SK-N-SH (cell line): ENCODE results near the gene TNPO2. TPM values are rescaled to one million over a fixed set of nuclear protein-coding genes. Genes with fewer than 3 reads are reported as not detected.

ENCODE experiments used
- CTCF ChIA-PET: fragments of 300-600, 350-600 bp; formaldehyde crosslinking; extraction: SDS; loops from one replicate; lab custom pipeline; 2021; lab: Yijun Ruan, JAX
- POLR2A ChIA-PET: fragments of 350-600 bp; sonication (Branson Sonifier 250); formaldehyde crosslinking; extraction: SDS; loops from one replicate; lab custom pipeline; 2020; ENCODE audit warnings: antibody characterized with exemption, inconsistent platforms; lab: Yijun Ruan, JAX
- DNase-seq: peaks from one replicate; pipeline ENCODE4 v3.0.0; 2012
- H2AFZ ChIP-seq: fragments of 200-600 bp; sonication (generic); 2 replicates; pipeline ENCODE4 v1.8.1; 2016; ENCODE audit warnings: antibody characterized with exemption, mild to moderate bottlenecking, low read depth
- H3F3A ChIP-seq: fragments of 200-600 bp; sonication (generic); replicated peaks from 2 replicates; pipeline ENCODE3; 2016; ENCODE audit warnings: antibody characterized with exemption, mild to moderate bottlenecking; ENCODE audit not compliant: insufficient read depth
- H3K27ac ChIP-seq, 2 experiments: fragments of 200-500 bp in 1 of 2; fragments of 200-600 bp in 1 of 2; sonication (Bioruptor generic) in 1 of 2; sonication (generic), shearing (Covaris generic) in 1 of 2; 2 replicates each; pipeline versions ENCODE4 v1.5.1 to v1.6.1; 2014 to 2016; ENCODE audit warnings: low read depth in 2 of 2, inconsistent platforms in 1 of 2, low read length in 1 of 2, mild to moderate bottlenecking in 1 of 2, mixed read lengths in 1 of 2
- H3K27me3 ChIP-seq: fragments of 200-600 bp; sonication (generic), shearing (Covaris generic); 2 replicates; pipeline ENCODE4 v1.6.1; 2016; ENCODE audit warnings: mixed run types; ENCODE audit not compliant: insufficient read depth
- H3K36me3 ChIP-seq, 2 experiments: fragments of 200-500 bp in 1 of 2; fragments of 200-600 bp in 1 of 2; sonication (Bioruptor generic) in 1 of 2; sonication (generic) in 1 of 2; replicated peaks in 1 of 2; 2 replicates each; pipeline versions ENCODE3 to v1.5.1; 2014 to 2016; ENCODE audit warnings: low read length in 1 of 2, mild to moderate bottlenecking in 1 of 2; ENCODE audit not compliant: insufficient read depth in 2 of 2, control insufficient read depth in 1 of 2
- H3K4me1 ChIP-seq, 2 experiments: fragments of 200-500 bp in 1 of 2; fragments of 200-600 bp in 1 of 2; sonication (Bioruptor generic) in 1 of 2; sonication (generic), shearing (Covaris generic) in 1 of 2; 2 replicates each; pipeline versions ENCODE4 v1.5.1 to v1.6.1; 2014 to 2016; ENCODE audit warnings: low read depth in 1 of 2, low read length in 1 of 2, mixed run types in 1 of 2; ENCODE audit not compliant: insufficient read depth in 2 of 2, control insufficient read depth in 1 of 2
- H3K4me2 ChIP-seq: fragments of 200-600 bp; sonication (generic), shearing (Covaris generic); 2 replicates; pipeline ENCODE4 v1.6.1; 2017; ENCODE audit warnings: mixed run types
- H3K4me3 ChIP-seq, 2 experiments: fragments of 200-500 bp in 1 of 2; fragments of 200-600 bp in 1 of 2; sonication (Bioruptor generic) in 1 of 2; sonication (generic), shearing (Covaris generic) in 1 of 2; 2 replicates each; pipeline versions ENCODE4 v1.5.1 to v1.8.1; 2014 to 2016; ENCODE audit warnings: low read depth in 2 of 2, inconsistent platforms in 1 of 2, low read length in 1 of 2, mild to moderate bottlenecking in 1 of 2, mixed read lengths in 1 of 2, moderate library complexity in 1 of 2
- H3K79me2 ChIP-seq: fragments of 200-600 bp; sonication (generic); 2 replicates; pipeline ENCODE4 v1.8.1; 2017; ENCODE audit warnings: mild to moderate bottlenecking; ENCODE audit not compliant: insufficient read depth
- H3K9ac ChIP-seq: fragments of 200-600 bp; sonication (generic); 2 replicates; pipeline ENCODE4 v1.6.1; 2017; ENCODE audit warnings: mixed run types
- H3K9me2 ChIP-seq: fragments of 200-600 bp; sonication (generic); 2 replicates; pipeline ENCODE4 v1.6.1; 2017; ENCODE audit warnings: mixed run types
- H3K9me3 ChIP-seq: fragments of 200-600 bp; sonication (generic); 2 replicates; pipeline ENCODE4 v1.6.1; 2017; ENCODE audit warnings: mixed run types, mild to moderate bottlenecking, moderate library complexity
- H4K20me1 ChIP-seq: fragments of 200-600 bp; sonication (generic); 2 replicates; pipeline ENCODE4 v1.6.1; 2017; ENCODE audit warnings: mild to moderate bottlenecking, mixed run types; ENCODE audit not compliant: insufficient read depth
- CHD2 ChIP-seq: fragments of 150-350 bp; IDR thresholded peaks from 2 replicates; pipeline ENCODE4 v1.6.1; 2018; ENCODE audit warnings: low read length; ENCODE audit not compliant: partially characterized antibody
- CTCF ChIP-seq: fragments of 200-600 bp; sonication (generic); IDR thresholded peaks from 2 replicates; pipeline ENCODE4 v1.6.1; 2017; ENCODE audit warnings: antibody characterized with exemption, mild to moderate bottlenecking, moderate library complexity
- FOSL2 ChIP-seq: IDR thresholded peaks from 2 replicates; pipeline ENCODE4 v1.4.0; 2012; ENCODE audit warnings: low read depth, mild to moderate bottlenecking, moderate library complexity, borderline replicate concordance
- MXI1 ChIP-seq: IDR thresholded peaks from 2 replicates; pipeline ENCODE4 v1.6.1; 2012; ENCODE audit warnings: mild to moderate bottlenecking, low read depth, low read length, improper control_type of control experiment
- NFIC ChIP-seq: IDR thresholded peaks from 2 replicates; pipeline ENCODE4 v1.4.0; 2012; ENCODE audit warnings: borderline replicate concordance
- PBX3 ChIP-seq: IDR thresholded peaks from 2 replicates; pipeline ENCODE4; 2012
- RAD21 ChIP-seq: IDR thresholded peaks from 2 replicates; pipeline ENCODE4 v1.6.1; 2012; ENCODE audit warnings: mild to moderate bottlenecking, low read length
- SIN3A ChIP-seq: IDR thresholded peaks from 2 replicates; pipeline ENCODE4 v1.6.1; 2012; ENCODE audit warnings: low read depth, mild to moderate bottlenecking, low read length, moderate library complexity, borderline replicate concordance
- TAF1 ChIP-seq: IDR thresholded peaks from 2 replicates; pipeline ENCODE4 v1.6.1; 2012; ENCODE audit warnings: low read depth, mild to moderate bottlenecking, low read length, moderate library complexity, borderline replicate concordance
- TCF12 ChIP-seq: IDR thresholded peaks from 2 replicates; pipeline ENCODE4 v1.4.0; 2012
- TEAD4 ChIP-seq: IDR thresholded peaks from 2 replicates; pipeline ENCODE4 v1.4.0; 2012; ENCODE audit warnings: mild to moderate bottlenecking, borderline replicate concordance; ENCODE audit not compliant: insufficient read depth
- USF2 ChIP-seq: fragments of 150-350 bp; IDR thresholded peaks from 2 replicates; pipeline ENCODE4 v1.6.1; 2017; ENCODE audit warnings: antibody characterized with exemption, low read length, low read depth, borderline replicate concordance
- YY1 ChIP-seq: IDR thresholded peaks from 2 replicates; pipeline ENCODE4 v1.4.0; 2012; ENCODE audit warnings: low read depth, mild to moderate bottlenecking
- ZBTB33 ChIP-seq: IDR thresholded peaks from 2 replicates; pipeline ENCODE4 v1.4.0; 2012; ENCODE audit warnings: low read depth, borderline replicate concordance
- WGBS: methylation state at CpG from one replicate; pipeline ENCODE4 v1.1.6; 2017; ENCODE audit warnings: low lambda C conversion rate; 5-methylcytosine and 5-hydroxymethylcytosine counted together
- polyA plus RNA-seq, 3 experiments: library from polyadenylated mRNA; depleted of rRNA; stranded (reverse); fragments of >200 nt; gene quantifications; 2 replicates each; pipeline ENCODE4 v1.2.3, GENCODE V29; 2012
- TF ChIP-seq, protein P1 (sequence below): IDR thresholded peaks from 2 replicates; pipeline ENCODE4 v1.4.0; 2012; ENCODE audit warnings: low read depth, borderline replicate concordance

TNPO2 gene
- polyA plus RNA-seq, 1 of the 3 experiments (the other 2 are of a cell fraction) = 82.4 TPM

- no peak overlapping the region for H3K27ac ChIP-seq
- no peaks in the 10 kb centered on the region for H4K20me1 ChIP-seq
- no peaks in the 10 kb centered on the region for H3K9me2 ChIP-seq
- CTCF ChIA-PET = interaction anchor here (1.3 to 23.9 kb wide), 3 partner anchors 10 to 95 kb away, joined by 4 to 273 read pairs (median 9); no protein-coding TSS in a partner anchor
- no peak overlapping the region for H2AFZ ChIP-seq
- H3F3A ChIP-seq = no peaks in the 10 kb centered on the region
- no peak overlapping the region for H3K4me2 ChIP-seq
- H3K27me3 ChIP-seq = peaks cover 40% of the 10 kb centered on the region
- peaks cover 0 to 8% of the 10 kb centered on the region in 2 experiments for H3K4me1 ChIP-seq
- no peak overlapping the region for H3K4me3 ChIP-seq
- POLR2A ChIA-PET = interaction anchor here (0.6 to 1.6 kb wide), 2 partner anchors 22 to 1308 kb away, joined by 5 to 6 read pairs; no protein-coding TSS in a partner anchor
- H3K9ac ChIP-seq = no peak overlapping the region
- peaks cover 0 to 9% of the 10 kb centered on the region in 2 experiments for H3K36me3 ChIP-seq
- H3K79me2 ChIP-seq = no peaks in the 10 kb centered on the region
- H3K9me3 ChIP-seq = no peaks in the 10 kb centered on the region
- peak; percentile 28 for DNase-seq
- no peak for TF ChIP-seq MXI1
- TF ChIP-seq USF2 = no peak
- no peak for TF ChIP-seq NFIC
- TF ChIP-seq TCF12 = no peak
- TF ChIP-seq FOSL2 = no peak
- 58% methylated on average over 9 of the region's 9 CpGs for WGBS
These were observed 27.1 kb upstream of the TNPO2 start for GRCh38 chr19:12750851-12751250.

GRCh38 chr19:12749938-12750521, 26.3 kb upstream of the TNPO2 start:
- 19% methylated on average over 11 of the region's 24 CpGs for WGBS
- peak; percentile 54 for DNase-seq
- Histone ChIP-seq H3K79me2 (no peaks in the 10 kb centered on the region), H3K4me2 (peak overlapping the region; percentile 45; the same call in 1 of the 2 replicates), H3K9me2 (no peaks in the 10 kb centered on the region), H4K20me1 (no peaks in the 10 kb centered on the region), H3F3A (no peaks in the 10 kb centered on the region), H3K9ac (no peak overlapping the region), H3K27ac (no peak overlapping the region), H3K4me1 (peaks cover 0 to 8% of the 10 kb centered on the region in 2 experiments), H3K36me3 (peaks cover 0 to 15% of the 10 kb centered on the region in 2 experiments), H3K4me3 (no peak overlapping the region; a peak in 1 of 4 replicates), H2AFZ (0 out of 2 replicates have a peak overlapping the region, but pooled peaks have one; percentile 38)
- POLR2A ChIA-PET = interaction anchor here (0.6 to 1.6 kb wide), 3 partner anchors 13 to 43 kb away, joined by 3 to 5 read pairs (median 3); partner anchors contain the start of gene GET3
- TF ChIP-seq NFIC (no peak), RAD21 (no peak), CHD2 (no peak), MXI1 (no peak), TEAD4 (no peak), CTCF (no peak), TAF1 (no peak), PBX3 (no peak), FOSL2 (no peak), YY1 (no peak), ZBTB33 (no peak), SIN3A (no peak)
- TF ChIP-seq, protein P1, sequence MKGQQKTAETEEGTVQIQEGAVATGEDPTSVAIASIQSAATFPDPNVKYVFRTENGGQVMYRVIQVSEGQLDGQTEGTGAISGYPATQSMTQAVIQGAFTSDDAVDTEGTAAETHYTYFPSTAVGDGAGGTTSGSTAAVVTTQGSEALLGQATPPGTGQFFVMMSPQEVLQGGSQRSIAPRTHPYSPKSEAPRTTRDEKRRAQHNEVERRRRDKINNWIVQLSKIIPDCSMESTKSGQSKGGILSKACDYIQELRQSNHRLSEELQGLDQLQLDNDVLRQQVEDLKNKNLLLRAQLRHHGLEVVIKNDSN = no peak
- TF ChIP-seq, all 33 proteins: peak for 0
- Histone ChIP-seq H3K9me3 (no peaks in the 10 kb centered on the region), H3K27me3 (peaks cover 40% of the 10 kb centered on the region)
- CTCF ChIA-PET = interaction anchor here (0.6 to 23.9 kb wide), 5 partner anchors 11 to 1310 kb away, joined by 3 to 273 read pairs (median 3); no protein-coding TSS in a partner anchor
